RKO (cell line): ENCODE results near the gene PMEL.

Experiments
- DNase-seq: peaks from one replicate; pipeline ENCODE4 v3.0.0-alpha.2; 2016; ENCODE audit warnings: low spot score

PMEL gene

GRCh38 chr12:55942055-55942454 lies 23.8 kb downstream of the PMEL start:
- no peak for DNase-seq

GRCh38 chr12:55940065-55940732 lies 25.6 kb downstream of the PMEL start:
- DNase-seq, result peak; percentile 85

GRCh38 chr12:55938826-55939501 lies 26.9 kb downstream of the PMEL start:
- no peak for DNase-seq

GRCh38 chr12:55937981-55938380 lies 27.9 kb downstream of the PMEL start:
- DNase-seq, result no peak

- DNase-seq, result no peak
These were observed 30.1 kb downstream of the PMEL start for GRCh38 chr12:55935738-55936151.

- DNase-seq, result no peak
These were observed 31.1 kb downstream of the PMEL start for GRCh38 chr12:55934773-55935172.

- no peak for DNase-seq
These were observed 31.8 kb downstream of the PMEL start for GRCh38 chr12:55933799-55934742.

- DNase-seq, result no peak
These were observed 32.6 kb downstream of the PMEL start for GRCh38 chr12:55933169-55933798.

- DNase-seq, result peak; percentile 29
These were observed 33.3 kb downstream of the PMEL start for GRCh38 chr12:55932551-55932910.

- DNase-seq, result peak; percentile 46
These were observed 33.9 kb downstream of the PMEL start for GRCh38 chr12:55931780-55932550.

GRCh38 chr12:55931317-55931779 lies 34.5 kb downstream of the PMEL start:
- DNase-seq, result peak; percentile 22

- peak; percentile 90 for DNase-seq
These were observed 35.0 kb downstream of the PMEL start, which contains the start of gene DGKA for GRCh38 chr12:55930771-55931316. DGKA (plus strand) TSS chr12:55931162; CDS start chr12:55936504, 5,342 bp downstream.

GRCh38 chr12:55929306-55929791 lies 36.5 kb downstream of the PMEL start:
- no peak for DNase-seq

GRCh38 chr12:55927588-55928502 lies 38.0 kb downstream of the PMEL start, which contains the start of gene PYM1:
PYM1 (minus strand) TSS chr12:55927894; CDS start chr12:55927761, 133 bp downstream.
- peak; percentile 93 for DNase-seq

- DNase-seq, result peak; percentile 93
These were observed 38.9 kb downstream of the PMEL start for GRCh38 chr12:55926738-55927587.

- DNase-seq, result peak; percentile 27
These were observed 39.7 kb downstream of the PMEL start for GRCh38 chr12:55925870-55926737.

GRCh38 chr12:55925371-55925770 lies 40.5 kb downstream of the PMEL start:
- no peak for DNase-seq
